HG02973 (cell line): ENCODE measurements around the gene RIPK3.

Source experiments
- ATAC-seq: cut with Tn5 transposase; IDR thresholded peaks from one replicate; pipeline ENCODE4 v1.9.1; 2021; ENCODE audit warnings: moderate library complexity; ENCODE audit not compliant: unreplicated experiment

RIPK3 gene

DNA sequence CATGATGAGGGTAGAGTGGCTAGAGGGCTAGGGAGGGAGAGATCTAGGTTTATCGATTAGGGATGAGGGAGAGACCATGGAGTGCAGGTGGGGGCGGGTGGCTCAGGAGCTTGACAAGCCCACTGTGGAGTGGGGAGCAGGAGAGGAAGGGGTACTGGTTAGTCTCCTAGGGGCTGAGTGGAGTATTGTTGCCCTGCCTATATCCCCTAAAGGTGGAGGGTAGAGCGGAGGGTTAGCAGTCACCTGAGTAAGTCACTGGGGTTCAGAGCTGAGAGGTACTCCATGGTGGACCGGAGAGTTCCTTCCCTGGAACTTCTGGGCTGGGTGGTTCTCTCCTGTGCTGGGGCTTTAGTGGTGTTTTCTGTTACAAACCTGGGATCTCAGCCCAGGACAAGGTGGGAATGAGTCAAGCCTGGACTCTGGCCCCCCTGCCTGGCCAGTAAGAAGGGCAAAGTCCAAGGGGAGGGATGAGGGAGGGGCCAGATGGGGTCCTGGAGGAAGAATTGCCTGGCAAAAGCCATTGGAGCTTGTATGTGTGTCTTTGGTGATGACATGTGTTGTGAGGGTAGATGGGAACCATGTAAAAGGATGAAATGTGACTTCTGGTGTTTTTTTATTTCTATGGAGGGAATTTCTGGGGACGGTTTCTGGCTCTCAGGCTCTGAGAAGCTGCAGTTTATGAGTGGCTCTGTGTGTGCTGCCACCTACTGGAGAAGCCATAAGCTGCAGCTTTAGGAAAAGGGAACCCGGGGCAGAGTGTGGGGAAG, 32.0 kb downstream of the RIPK3 start, which contains the start of gene CIDEB:
Gene CIDEB (minus strand): TSS at position 403 of the 767 bp plus-strand sequence. CDS start 119 bp downstream, at position 284.
- no peak for ATAC-seq

DNA sequence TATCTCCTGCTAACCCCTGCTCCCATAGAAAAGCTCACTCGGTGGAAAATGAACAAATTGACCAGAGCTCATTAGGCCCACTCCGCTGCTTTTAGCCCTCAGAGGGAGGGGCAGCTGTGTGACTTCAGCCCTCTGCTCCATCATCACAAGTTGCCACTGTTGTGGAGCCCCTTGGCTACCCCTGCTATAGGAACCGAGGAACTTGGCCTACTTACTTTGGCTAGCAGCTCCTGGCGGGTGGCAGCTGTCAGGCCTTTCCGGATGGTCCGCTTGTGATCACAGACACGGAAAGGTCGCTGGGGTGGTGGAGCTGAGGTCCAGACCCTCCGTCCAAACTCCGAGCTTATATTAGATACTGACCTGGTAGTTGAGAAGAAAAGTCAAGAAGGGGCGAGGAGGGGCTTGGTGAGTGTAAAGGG, 32.6 kb downstream of the RIPK3 start:
- ATAC-seq = no peak

DNA sequence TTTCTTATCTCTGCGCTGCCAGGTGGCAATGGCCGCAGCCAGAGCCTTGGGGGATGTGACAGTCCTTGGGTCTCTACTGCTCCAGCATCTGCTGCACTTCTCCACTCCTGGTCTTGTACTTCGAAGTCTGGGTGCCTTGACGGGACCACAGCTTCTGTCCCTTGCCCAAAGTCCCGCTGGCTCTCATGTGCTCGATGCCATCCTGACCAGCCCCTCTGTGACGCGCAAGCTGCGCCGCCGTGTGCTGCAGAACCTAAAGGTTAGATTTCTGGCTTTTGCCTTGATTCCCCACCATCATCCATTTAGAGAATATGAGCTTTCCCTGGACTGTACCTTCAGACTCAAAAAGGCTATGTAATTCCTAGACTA, 35.8 kb downstream of the RIPK3 start:
- no peak for ATAC-seq

DNA sequence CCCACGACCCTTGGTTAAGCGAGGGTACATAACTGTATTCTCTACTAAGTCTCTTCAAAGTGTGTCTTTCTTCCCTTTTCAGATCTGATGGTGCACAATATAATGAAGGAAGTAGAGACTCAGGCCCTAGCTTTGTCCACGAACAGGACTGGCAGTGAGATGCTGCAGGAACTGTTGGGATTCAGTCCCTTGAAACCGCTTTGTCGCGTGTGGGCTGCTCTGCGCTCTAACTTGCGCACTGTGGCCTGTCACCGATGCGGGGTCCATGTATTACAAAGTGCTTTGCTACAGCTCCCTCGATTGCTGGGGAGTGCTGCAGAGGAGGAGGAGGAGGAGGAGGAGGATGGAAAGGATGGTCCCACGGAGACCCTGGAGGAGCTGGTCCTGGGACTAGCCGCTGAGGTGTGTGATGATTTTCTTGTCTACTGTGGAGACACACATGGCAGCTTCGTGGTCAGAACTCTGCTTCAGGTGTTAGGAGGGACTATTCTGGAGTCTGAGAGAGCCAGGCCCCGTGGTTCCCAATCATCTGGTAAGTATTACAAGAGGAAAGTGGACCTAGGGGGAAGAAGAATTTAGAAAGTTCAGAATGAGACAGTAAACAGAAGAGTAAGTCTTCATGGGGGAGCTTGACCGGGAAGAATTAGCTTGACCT, 39.3 kb downstream of the RIPK3 start:
- ATAC-seq = no peak

DNA sequence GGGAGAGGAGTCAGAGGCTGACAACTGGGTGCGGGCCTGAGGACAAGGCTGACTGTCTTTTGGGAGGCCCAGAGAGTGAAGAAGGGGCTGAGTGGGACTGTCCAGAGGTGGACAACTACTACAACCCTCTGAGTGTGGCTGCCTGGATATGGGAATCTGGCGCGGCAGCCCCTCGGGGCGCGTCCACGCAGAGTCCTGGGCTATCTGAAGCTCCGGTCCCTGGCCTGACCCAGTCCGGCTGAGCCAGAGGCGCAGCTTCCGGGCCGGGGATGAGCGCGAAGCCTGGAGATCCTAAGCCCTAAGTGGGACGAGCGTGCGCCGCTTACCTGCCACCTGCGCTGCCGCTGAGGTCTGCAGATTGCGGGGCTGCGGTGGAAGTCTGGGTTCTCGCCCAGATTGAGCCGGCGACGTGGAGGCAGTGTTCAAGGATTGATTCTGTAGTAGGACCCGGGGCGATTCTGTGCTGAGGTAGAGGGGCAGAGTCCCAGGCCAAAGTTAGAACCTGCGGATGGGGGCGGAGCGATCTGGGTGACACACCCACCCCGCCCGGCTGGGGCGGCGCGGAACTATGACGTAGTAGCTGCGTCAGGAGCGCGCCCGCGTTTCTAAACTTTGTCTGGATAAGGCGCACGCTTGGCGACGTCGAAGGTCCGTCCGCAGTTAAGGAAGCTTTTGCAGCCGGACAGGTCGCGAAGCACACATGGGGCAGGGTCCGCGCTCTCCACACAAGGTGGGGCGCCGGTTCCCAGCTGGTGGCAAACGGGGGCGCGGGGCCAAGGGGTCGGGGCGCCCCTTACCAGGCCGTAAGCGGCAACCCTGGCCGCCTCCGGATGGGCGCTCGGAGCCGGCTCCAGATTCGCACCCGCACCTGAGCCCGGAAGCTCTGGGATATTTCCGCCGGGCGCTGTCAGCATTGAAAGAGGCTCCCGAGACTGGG, 40.3 kb downstream of the RIPK3 start, which contains the start of the genes DHRS1 and NOP9:
Gene DHRS1 (minus strand): TSS at position 526 of the 937 bp plus-strand sequence. CDS start 674 bp downstream, outside the sequence.
Gene NOP9 (plus strand): TSS at position 596 of the 937 bp plus-strand sequence. CDS start 105 bp downstream, at position 701.
- ATAC-seq = peak; percentile 60

DNA sequence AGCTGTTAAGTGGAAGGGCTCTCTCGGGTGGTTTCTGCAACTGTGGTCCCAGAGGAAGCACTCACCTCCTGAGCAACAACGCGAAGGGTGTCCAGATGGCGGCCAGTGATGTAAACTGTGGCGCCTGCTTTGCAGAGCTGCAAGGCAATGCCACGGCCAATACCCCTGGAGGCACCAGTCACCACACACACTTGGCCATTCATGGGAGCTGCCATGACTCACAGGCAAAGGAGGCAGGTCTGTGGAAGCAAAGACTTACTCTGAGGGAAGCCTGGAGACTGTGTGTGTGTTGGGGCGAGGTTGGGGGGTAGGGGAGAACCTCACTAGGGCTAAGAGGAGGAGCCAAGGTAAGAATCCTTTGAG, 40.9 kb downstream of the RIPK3 start:
- no peak for ATAC-seq

DNA sequence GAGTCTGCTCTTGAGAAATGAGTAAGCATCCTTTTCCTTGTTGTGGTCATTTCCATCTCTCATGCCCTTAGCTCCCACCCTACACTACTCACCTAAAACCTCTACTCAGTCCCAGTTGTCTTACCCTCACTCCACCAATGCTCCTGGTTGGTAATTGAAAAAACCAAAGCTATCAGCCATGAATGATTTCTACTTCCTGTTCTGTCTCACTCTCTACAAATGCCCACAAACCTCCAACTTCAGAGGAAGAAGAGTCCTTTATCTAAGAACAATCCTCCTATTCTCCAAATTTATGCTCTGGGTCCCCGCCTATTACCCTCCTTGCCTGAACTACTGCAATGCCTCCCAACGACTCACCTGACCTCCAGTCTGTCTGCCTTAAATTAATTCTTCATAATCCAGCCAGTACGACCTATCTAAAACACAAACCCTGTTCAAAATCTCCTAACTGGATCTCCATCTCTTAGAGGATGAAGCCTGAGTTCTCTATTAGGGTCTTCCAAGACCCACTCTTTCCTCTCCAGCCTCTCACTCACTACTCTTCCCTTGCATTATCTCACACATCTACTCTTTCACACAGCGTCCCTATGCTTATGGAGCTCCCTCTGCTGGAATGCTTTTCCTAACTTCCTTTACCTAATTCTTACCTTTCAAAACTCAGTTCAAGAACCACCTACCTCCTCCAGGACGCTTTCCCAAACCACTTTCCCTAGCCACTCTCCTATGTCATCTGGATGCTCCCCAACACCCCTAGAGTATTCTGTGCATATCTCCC, 42.4 kb downstream of the RIPK3 start:
- no peak for ATAC-seq

DNA sequence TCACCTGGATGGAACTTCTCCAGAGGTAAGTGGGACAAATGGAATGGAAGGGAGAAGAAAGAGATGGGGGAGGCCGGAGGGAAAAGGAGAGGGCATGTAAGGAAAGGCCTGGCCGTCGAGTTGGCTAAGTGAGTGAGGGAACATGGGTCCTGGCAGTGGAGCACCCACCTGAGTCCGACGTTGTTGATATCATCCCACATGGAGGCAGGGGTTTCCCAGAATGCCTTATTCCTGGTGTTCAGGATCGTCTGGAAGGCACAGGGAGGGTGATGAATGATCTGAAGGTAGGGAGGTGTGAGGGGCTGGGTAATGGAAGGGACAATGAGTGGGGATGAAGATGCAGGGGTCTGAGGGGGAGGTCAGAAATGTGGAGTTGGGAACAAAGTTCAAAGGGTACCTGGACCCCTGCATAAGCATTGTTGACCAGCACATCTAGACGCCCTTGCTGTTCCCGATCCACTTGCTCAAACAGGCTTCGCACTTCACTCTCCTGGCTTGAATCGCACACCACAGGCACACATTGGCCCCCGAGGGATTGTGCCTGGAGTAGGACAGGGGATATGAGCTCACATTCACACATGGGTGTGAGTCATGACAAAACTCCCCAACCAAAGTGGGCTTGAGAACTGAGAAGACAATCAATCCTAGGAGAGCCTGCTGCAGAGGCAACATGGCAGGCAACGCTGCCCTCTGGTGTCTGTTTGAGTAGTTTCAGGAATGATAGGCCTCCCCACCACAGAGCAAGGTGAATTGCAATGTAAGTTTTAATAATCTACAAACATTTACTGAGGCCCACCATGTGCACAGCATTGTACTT, 43.2 kb downstream of the RIPK3 start:
- ATAC-seq = peak; percentile 44

DNA sequence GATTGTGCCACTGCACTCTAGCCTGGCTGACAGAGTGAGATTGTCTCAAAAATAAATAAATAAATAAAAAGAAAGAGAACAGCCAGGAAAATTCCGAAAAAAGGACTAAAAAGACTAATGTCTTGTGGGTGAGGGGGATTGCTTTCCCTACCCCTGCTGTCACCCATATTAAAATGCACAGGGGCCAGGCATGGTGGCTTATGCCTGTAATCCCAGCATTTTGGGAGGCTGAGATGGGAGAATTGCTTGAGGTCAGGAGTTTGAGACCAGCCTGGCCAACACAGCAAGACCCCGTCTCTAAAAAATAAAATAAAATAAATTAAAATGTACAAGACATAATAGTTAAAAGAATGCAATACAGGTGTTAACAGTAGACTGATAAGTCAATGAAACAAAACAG, 46.3 kb downstream of the RIPK3 start:
- ATAC-seq = no peak

DNA sequence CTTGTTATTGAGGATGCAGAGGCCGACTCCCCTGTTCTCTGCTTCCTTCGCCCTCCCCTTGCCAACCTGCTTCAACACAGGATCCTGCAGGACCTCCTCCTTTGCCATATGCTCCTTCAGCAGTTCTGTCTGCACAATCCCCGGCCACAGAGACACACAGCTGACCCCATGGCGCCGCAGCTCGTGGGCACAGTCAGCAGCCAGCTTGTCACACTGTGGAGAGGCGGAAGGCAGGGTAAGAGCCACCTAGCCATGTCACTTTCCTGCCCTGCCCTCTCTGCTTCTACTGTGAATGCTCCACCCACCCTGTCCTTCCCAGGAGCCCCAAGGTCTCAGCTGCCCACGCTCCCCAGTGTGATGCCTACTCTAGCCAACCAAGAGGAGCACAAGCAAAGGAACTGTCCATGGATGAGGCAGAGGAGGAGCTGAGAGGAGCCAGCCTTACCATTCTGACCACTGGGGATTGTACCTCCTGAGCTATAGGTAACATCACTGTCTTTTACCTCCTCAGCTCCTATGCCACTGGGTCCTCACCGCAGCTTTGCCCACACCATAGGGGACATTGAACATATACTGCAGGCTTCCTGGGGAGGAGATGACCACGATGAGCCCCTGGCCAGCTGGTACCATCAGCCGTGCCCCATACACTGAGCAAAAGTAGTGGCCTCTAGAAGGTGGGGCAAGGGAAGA, 47.5 kb downstream of the RIPK3 start:
- ATAC-seq = no peak

DNA sequence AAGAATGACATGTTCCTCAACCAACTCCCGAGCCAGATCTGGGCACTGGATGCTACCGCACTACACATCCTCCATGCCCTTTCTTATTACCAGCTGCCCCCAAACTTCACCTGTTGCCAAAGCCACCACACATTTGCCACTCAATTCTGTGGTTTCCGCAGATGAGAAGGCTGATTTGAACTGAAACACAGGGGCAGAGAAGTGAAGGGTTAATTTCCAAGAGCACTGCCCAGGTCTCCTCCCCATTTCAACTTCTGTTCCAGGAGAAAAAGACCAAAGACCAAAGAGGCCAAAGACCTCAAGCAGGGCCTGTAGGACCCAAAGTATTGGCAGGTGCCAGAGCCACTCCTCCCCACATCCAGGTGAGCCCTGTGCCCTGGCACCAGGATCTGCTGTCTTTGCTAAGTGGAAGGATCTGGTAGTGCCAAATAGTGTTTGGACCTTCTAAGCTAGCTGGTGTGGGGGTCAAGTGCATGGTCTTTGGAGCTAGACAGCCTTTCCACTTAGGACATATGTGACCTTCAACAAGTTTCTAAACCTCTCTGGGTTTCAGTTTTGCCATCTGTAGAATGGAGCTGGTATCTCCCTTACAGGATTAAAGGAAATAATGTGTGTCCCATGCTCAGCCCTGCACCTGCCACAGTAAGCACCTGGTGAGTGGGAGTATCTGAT, 48.2 kb downstream of the RIPK3 start:
- no peak for ATAC-seq

DNA sequence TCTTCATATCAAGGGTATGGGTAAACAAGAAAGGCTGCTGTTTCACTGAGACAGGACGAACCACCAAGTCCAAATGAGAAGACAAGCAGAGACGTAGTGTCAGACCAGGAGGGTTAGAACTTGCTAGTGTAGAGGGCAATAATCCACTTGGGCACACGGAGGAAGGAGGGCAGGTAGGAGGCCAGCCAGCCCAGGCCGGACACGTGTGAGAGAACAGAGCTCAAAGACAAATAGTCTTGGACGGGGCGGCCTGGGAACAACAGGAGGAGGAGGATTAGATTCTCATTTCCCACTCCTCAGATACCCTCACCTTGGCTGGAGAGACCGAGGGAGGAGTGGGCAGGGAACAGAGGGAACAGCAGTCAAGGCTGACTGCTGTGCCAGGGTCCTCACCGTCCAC, 49.0 kb downstream of the RIPK3 start:
- no peak for ATAC-seq

DNA sequence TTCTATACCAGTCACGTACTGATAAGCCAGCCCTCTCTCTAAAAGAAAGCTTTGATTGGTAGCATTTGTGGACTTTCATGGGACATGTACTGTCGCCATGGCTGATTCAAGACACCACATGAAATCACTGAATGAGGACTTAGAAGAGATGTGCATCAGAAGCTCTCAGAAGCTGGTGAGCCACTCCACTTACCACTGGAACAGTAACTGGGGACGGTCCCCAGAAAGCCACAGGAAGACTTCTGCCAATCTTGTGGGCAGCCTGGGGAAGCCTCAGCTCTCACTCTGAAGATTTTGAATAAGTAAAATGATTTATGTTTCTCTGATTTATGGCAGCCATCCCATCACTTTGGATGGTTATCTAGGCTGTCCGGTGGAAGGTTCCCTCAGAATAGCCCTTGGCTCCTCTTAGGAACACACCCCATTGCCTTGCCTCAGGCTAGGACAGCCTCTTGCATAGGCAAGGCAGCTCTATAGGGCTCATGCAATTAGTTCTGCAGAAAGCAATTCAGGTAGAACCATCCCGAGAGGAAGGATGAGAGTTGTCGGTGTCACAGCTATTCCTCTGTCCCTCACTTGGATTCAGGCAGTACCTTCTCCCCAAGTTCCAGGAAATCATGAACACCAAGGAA, 50.0 kb downstream of the RIPK3 start:
- no peak for ATAC-seq

DNA sequence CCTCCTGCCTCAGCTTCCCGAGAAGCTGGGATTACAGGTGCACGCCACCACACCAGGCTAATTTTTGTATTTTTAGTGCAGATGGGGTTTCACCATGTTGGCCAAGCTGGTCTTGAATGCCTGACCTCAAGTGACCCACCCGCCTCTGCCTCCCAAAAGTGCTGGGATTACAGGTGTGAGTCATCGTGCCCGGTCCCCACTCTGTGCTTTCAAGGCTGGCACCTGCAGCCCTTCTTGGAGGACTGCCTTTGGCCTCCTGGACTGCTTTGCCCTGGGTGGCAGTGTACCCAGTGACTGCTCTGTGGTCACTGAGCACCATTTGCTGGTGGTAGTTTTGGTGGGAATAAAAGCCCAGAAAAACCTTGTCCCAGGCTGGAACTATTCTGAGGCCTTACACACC, 52.8 kb downstream of the RIPK3 start:
- no peak for ATAC-seq
